AG04450 (cell line): Measurements from ENCODE around the gene APOD. TPM values are rescaled to one million over a fixed set of nuclear protein-coding genes. Genes with fewer than 3 reads are reported as not detected.

Source experiments
- CTCF ChIA-PET: fragments of 300-600, 350-600 bp; formaldehyde crosslinking; extraction: SDS; loops from one replicate; lab custom pipeline; 2022; ENCODE audit warnings: antibody characterized with exemption, inconsistent platforms; lab: Charles Lee
- POLR2A ChIA-PET: fragments of 350-600 bp; formaldehyde crosslinking; extraction: SDS; loops from one replicate; lab custom pipeline; 2021; ENCODE audit warnings: antibody characterized with exemption, inconsistent platforms; lab: Yijun Ruan, JAX
- DNase-seq: peaks from one replicate; pipeline ENCODE4 v3.0.0-alpha.2; 2011; ENCODE audit warnings: low read depth, low spot score
- H3K27ac ChIP-seq: one replicate; pipeline ENCODE4 v1.5.1; 2012; ENCODE audit warnings: low read depth, low read length, control low read depth
- H3K27me3 ChIP-seq: one replicate; pipeline ENCODE4 v1.6.0; 2012; ENCODE audit warnings: low read length; ENCODE audit not compliant: control insufficient read depth, insufficient read depth
- H3K4me3 ChIP-seq: 2 replicates; pipeline ENCODE4 v1.5.1; 2011; ENCODE audit warnings: mild to moderate bottlenecking, low read depth, low read length, control low read depth
- H3K9me3 ChIP-seq: 2 replicates; pipeline ENCODE4 v1.5.1; 2012; ENCODE audit warnings: low read length; ENCODE audit not compliant: control insufficient read depth, insufficient read depth
- polyA plus RNA-seq: library from polyadenylated mRNA; depleted of rRNA; stranded (reverse); fragments of >200 nt; gene quantifications from 2 replicates; pipeline ENCODE4 v1.2.3, GENCODE V29; 2011
- TF ChIP-seq, protein P1 (sequence below): IDR thresholded peaks from 2 replicates; pipeline ENCODE4 v1.5.1; 2011; ENCODE audit warnings: low read depth, low read length, control low read depth, inconsistent platforms

The APOD gene
- polyA plus RNA-seq, 1 experiment: 0.56 TPM

DNA sequence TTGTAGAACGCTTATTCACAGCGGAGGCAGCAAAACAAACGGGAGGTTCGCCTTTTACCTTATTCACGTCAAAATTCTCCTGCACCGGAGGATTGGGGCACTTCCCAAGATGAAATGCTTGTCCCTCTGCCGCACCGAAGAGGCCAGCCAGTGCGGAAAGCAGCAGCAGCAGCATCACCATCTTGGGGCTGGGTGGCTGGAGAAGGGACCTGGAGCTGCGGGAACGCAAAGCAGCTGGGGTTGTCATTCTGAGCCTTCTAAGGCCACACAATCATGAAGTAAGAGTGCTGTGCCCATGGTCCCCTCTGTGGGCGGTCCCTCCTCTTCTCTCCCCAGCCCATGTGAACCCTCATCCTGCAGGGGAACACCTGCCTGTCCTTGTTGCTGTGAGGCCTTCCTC lies 4.5 kb downstream of the APOD start:
- DNase-seq: no peak
- H3K27me3 ChIP-seq: peaks cover 4% of the 10 kb centered on the region
- TF ChIP-seq, protein P1, sequence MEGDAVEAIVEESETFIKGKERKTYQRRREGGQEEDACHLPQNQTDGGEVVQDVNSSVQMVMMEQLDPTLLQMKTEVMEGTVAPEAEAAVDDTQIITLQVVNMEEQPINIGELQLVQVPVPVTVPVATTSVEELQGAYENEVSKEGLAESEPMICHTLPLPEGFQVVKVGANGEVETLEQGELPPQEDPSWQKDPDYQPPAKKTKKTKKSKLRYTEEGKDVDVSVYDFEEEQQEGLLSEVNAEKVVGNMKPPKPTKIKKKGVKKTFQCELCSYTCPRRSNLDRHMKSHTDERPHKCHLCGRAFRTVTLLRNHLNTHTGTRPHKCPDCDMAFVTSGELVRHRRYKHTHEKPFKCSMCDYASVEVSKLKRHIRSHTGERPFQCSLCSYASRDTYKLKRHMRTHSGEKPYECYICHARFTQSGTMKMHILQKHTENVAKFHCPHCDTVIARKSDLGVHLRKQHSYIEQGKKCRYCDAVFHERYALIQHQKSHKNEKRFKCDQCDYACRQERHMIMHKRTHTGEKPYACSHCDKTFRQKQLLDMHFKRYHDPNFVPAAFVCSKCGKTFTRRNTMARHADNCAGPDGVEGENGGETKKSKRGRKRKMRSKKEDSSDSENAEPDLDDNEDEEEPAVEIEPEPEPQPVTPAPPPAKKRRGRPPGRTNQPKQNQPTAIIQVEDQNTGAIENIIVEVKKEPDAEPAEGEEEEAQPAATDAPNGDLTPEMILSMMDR: no peak
- POLR2A ChIA-PET: no interaction called here
- no peak overlapping the region for H3K27ac ChIP-seq
- no peak overlapping the region for H3K4me3 ChIP-seq
- CTCF ChIA-PET: no interaction called here
- H3K9me3 ChIP-seq: no peaks in the 10 kb centered on the region

DNA sequence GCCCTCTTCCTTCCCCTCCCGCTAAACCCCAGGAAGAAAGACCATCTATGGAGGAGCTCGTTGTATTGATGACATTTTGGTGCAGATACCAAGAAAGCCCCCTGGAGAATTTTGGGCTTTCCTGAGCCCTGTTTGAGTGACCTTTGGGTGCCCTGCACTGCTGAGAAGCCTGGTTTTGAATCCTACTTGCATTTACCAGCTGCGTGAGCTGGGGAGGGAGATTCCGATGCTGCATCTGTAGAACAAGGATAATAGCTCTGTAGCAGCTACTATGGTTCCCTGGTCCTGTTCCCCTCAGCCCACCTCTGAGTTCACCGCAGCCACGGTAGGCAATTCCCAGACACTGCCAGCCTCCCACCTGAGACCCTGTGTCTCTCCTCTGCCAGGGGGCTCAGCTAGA lies 5.2 kb downstream of the APOD start:
- H3K27me3 ChIP-seq: peaks cover 8% of the 10 kb centered on the region
- no peak for DNase-seq
- no peaks in the 10 kb centered on the region; the same call in 1 of the 2 replicates for H3K9me3 ChIP-seq
- ChIA-PET POLR2A (no interaction called here), CTCF (no interaction called here)
- no peak overlapping the region for H3K4me3 ChIP-seq
- H3K27ac ChIP-seq: no peak overlapping the region
- TF ChIP-seq, protein P1: no peak

DNA sequence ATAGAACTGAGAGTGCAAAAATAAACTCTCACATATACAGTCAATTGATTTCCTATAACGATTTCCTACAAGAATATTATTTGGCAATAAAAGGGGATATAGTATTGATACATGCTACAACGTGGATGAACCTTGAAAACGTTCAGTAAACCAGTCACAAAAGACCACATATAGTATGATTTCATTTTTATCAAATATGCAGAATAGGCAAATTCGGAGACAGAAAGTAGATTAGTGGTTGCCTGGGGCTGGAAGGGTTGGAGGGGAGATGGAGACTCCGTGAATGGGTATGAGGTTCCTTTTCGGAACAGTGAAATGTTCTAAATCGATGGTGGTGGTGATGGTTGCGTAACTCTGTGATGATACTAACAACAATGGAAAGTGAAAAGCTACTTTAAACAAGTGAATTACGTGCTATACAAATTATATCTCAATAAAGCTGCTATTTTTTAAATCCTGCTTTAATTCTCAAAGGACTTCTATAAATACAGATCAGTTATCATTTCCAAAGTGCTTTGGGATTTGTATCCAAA lies 6.0 kb downstream of the APOD start:
- TF ChIP-seq, protein P1: no peak
- ChIA-PET CTCF (no interaction called here), POLR2A (no interaction called here)
- no peak for DNase-seq
- no peak overlapping the region for H3K4me3 ChIP-seq
- H3K27ac ChIP-seq: no peak overlapping the region
- H3K27me3 ChIP-seq: peaks cover 17% of the 10 kb centered on the region
- H3K9me3 ChIP-seq: no peaks in the 10 kb centered on the region; the same call in 1 of the 2 replicates

DNA sequence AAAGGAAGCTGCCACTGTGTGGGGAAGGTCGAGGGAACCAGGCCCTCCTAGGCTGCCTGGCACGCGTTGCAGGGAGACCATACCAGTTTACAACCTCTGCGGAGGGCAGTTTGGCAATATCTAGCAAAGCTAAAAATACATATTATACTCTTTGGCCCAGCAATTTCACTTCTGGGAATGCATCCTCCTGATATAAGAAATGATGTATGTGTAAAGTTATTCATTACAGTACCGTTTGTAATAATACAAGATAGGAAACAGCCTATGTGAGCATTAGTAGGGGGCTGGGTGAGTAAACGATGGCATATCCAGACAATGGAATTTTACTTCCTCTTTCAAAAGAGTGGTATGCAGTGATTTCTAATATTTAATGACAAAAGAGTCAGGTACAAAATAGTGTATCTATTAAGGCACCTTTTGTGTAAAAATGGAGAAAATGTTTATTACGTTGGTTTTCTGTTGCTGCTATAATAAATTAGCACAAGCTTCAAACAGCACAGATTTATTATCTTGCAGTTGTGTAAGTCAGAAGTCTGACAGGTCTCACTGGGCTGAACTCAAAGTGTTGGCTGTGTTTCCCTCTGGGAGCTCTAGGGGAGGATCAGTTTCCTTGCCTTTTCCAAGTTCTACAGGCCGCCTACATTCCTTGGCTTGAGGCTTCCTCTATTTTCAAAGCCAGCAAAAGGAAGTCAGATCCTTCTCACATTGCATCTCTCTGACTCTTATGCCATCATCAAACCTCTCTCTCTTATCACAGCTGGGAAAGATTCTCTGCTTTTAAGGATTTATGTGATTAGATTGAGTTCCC lies 9.0 kb downstream of the APOD start:
- H3K27me3 ChIP-seq: peaks cover 37% of the 10 kb centered on the region
- no peak overlapping the region for H3K4me3 ChIP-seq
- H3K27ac ChIP-seq: no peak overlapping the region
- no peaks in the 10 kb centered on the region; the same call in 1 of the 2 replicates for H3K9me3 ChIP-seq
- POLR2A ChIA-PET: no interaction called here
- CTCF ChIA-PET: no interaction called here
- no peak for DNase-seq
- TF ChIP-seq, protein P1: no peak
